Tibial artery (tissue), 4 donors: ENCODE results near the gene CARM1.

Experiments
- DNase-seq, 2 donors: peaks; one replicate each; pipeline ENCODE4 v3.0.0-alpha.2; 2019
- H3K27ac ChIP-seq, 2 donors: fragments of 200-600 bp; sonication (generic) in 1 of 2; 1 replicate in 1 of 2; 2 replicates in 1 of 2; pipeline ENCODE4 v1.5.1; 2018 to 2019; ENCODE audit warnings: mild to moderate bottlenecking in 1 of 2
- H3K27me3 ChIP-seq, 2 donors: fragments of 200-600 bp; sonication (generic) in 1 of 2; one replicate each; pipeline versions ENCODE4 v1.5.1 to v1.6.0; 2016 to 2019
- H3K36me3 ChIP-seq, 3 donors: fragments of 200-600 bp; sonication (generic) in 2 of 3; one replicate each; pipeline ENCODE4 v1.5.1; 2016 to 2019; ENCODE audit warnings: mild to moderate bottlenecking in 2 of 3
- H3K4me1 ChIP-seq, 4 donors: fragments of 200-600 bp; sonication (generic) in 2 of 4; 1 replicate in 3 of 4; 2 replicates in 1 of 4; pipeline ENCODE4 v1.5.1; 2016 to 2019
- H3K4me3 ChIP-seq, 2 donors: fragments of 200-600 bp; sonication (generic) in 1 of 2; 1 replicate in 1 of 2; 2 replicates in 1 of 2; pipeline ENCODE4 v1.5.1; 2018 to 2019; ENCODE audit warnings: mild to moderate bottlenecking in 2 of 2
- H3K9me3 ChIP-seq, 3 donors: fragments of 200-600 bp; sonication (generic) in 1 of 3; one replicate each; pipeline ENCODE4 v1.5.1; 2016 to 2019
- intact Hi-C: fragments of 100-400 bp; cut with DNase I; formaldehyde crosslinking; loops from one replicate; pipeline ENCODE4 v1.15.0; 2023; ENCODE audit warnings: low total_unique reads
- TF ChIP-seq, protein P1 (sequence below), 2 experiments: fragments of 200-600 bp in 1 of 2; fragments of 450-650 bp in 1 of 2; IDR thresholded peaks; one replicate each; pipeline ENCODE4 v1.5.1; 2017 to 2019; ENCODE audit warnings: antibody characterized with exemption in 2 of 2, mild to moderate bottlenecking in 1 of 2, moderate library complexity in 1 of 2

Gene CARM1

DNA sequence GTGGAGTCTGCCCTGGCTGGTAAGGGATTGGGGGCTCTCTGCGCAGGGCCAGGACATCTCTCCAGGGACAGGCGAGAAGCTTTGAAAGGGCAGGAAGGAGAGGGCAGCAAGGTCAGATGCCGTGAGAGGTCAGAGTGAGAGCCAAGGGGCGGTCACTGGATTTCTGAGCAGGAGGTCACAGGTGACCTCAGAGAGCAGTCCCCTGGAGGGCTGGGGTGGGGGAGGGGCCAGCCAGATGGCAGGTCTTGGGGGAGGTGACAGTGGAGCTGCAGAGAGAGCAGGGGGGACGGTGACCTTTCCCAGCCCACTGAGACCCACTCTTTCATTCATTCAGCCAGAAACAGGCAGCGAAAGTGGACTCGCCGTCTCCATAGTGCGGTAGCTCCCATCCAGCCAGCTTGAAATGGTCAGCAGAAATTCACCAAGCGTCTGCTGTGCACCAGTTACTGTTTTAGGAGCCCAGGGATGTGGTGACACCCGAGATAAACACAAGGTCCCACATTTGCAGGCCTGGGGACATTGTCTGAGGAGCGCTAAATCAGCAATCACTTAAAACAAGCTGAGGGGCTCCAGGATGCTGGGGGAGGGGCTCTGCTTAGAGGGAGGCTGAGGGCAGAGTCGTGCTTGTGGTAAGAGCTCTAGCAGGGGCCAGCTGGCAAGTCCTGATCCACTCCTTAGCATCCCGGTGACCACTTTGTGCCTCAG, 10.2 kb downstream of the CARM1 start:
- no peak for DNase-seq
- peaks cover 0 to 47% (median 28%) of the 10 kb centered on the region in 4 donors for H3K4me1 ChIP-seq

DNA sequence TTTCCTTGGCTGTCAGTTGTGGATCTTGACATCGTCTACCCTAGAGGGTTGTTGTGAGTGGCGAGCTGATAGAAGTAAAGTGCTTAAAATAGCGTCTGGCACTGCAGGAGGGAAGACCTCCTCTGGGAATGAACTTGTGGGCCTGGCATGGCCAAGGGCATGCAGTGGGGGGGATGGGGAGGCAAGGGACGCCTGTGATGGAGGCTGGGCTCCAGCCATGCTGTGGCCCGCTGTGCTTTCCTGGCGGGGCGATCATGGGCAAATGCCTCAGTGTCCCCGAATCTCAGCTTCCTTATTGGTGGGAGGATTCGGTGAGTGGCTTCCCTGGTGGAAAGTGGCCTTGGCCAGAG, 10.7 kb downstream of the CARM1 start:
- Histone ChIP-seq H3K27me3 (no peaks in the 10 kb centered on the region), H3K4me3 (no peak overlapping the region), H3K9me3 (no peaks in the 10 kb centered on the region), H3K4me1 (peaks cover 0 to 42% (median 24%) of the 10 kb centered on the region in 4 donors), H3K36me3 (no peaks in the 10 kb centered on the region), H3K27ac (no peak overlapping the region)
- TF ChIP-seq, protein P1, sequence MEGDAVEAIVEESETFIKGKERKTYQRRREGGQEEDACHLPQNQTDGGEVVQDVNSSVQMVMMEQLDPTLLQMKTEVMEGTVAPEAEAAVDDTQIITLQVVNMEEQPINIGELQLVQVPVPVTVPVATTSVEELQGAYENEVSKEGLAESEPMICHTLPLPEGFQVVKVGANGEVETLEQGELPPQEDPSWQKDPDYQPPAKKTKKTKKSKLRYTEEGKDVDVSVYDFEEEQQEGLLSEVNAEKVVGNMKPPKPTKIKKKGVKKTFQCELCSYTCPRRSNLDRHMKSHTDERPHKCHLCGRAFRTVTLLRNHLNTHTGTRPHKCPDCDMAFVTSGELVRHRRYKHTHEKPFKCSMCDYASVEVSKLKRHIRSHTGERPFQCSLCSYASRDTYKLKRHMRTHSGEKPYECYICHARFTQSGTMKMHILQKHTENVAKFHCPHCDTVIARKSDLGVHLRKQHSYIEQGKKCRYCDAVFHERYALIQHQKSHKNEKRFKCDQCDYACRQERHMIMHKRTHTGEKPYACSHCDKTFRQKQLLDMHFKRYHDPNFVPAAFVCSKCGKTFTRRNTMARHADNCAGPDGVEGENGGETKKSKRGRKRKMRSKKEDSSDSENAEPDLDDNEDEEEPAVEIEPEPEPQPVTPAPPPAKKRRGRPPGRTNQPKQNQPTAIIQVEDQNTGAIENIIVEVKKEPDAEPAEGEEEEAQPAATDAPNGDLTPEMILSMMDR (IDR thresholded peaks at IDR 0.05), result no peak
- intact Hi-C loops, result no loop called here
- DNase-seq, result no peak

More for the DNA sequence above, 10.2 kb downstream of the CARM1 start:
- TF ChIP-seq, protein P1 (IDR thresholded peaks at IDR 0.05), result no peak
- H3K36me3 ChIP-seq, result no peaks in the 10 kb centered on the region
- H3K9me3 ChIP-seq, result no peaks in the 10 kb centered on the region
- H3K27me3 ChIP-seq, result no peaks in the 10 kb centered on the region
- H3K27ac ChIP-seq, result no peak overlapping the region
- H3K4me3 ChIP-seq, result no peak overlapping the region
- intact Hi-C loops, result no loop called here

DNA sequence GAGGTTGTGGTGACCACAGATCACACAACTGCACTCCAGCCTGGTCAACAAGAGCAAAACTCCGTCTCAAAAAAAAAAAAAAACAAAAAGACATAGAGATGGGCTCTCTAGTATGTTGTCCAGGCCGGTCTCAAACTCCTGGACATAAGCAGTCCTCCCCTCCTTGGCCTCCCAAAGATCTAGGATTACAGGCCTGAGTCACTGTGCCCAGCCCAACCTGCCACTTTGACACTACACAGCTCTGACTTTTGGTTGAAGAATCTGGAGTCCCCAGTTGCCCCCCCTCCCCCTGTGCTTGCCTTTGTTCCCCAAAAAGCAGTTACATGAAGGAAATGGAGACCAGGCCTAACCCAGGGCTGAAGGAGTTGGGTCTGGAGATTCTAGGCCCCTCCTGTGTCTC, 12.9 kb downstream of the CARM1 start:
- intact Hi-C loops, result no loop called here
- TF ChIP-seq, protein P1 (IDR thresholded peaks at IDR 0.05), result no peak
- Histone ChIP-seq H3K4me3 (no peak overlapping the region), H3K4me1 (peaks cover 0 to 42% (median 18%) of the 10 kb centered on the region in 4 donors), H3K27me3 (no peaks in the 10 kb centered on the region), H3K27ac (no peak overlapping the region), H3K9me3 (no peaks in the 10 kb centered on the region), H3K36me3 (no peaks in the 10 kb centered on the region)
- no peak for DNase-seq

DNA sequence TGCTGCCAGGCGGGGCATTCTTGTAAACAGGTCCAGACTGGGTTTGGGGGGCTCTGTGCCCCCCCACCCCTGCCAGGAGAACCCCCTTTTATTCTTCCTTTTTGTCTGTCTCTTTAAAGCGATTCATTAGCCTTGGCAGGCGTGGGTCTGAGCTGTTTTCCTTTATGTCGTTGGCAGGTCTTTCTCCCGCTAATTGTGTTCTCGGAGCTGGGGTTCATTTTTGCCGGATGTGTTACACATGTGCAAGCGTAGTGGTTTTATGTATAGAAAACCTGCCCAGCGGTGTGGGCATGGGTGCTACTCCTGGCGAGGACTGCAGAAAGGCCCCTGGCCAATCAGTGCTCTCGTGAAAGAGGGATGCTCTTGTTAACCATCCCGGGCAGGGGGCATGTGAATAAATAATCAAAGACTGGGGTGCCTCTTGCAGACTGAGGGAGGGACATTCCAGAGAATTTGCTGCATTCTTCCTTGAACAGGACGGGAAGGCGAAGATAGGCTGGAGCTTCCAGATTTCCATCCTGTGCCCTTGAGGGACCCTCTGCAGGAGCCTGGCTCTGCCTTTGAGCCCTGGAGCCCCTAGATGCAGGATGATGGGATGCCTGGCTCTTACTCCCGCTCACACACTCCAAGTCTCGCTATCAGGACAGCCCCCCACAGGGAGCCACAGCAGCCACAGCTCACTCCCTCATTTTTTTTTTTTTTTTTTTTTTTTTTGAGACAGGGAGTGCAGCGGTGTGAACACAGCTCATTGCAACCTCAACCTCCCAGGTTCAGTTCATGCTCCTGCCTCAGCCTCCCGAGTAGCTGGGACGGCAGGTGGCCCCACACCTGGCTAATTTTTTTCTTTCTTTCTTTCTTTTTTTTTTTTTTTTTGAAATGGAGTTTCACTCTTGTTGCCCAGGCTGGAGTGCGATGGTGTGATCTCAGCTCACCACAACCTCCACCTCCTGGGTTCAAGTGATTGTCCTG, 14.1 kb downstream of the CARM1 start:
- intact Hi-C loops, result no loop called here
- TF ChIP-seq, protein P1 (IDR thresholded peaks at IDR 0.05), result no peak
- DNase-seq, result no peak

DNA sequence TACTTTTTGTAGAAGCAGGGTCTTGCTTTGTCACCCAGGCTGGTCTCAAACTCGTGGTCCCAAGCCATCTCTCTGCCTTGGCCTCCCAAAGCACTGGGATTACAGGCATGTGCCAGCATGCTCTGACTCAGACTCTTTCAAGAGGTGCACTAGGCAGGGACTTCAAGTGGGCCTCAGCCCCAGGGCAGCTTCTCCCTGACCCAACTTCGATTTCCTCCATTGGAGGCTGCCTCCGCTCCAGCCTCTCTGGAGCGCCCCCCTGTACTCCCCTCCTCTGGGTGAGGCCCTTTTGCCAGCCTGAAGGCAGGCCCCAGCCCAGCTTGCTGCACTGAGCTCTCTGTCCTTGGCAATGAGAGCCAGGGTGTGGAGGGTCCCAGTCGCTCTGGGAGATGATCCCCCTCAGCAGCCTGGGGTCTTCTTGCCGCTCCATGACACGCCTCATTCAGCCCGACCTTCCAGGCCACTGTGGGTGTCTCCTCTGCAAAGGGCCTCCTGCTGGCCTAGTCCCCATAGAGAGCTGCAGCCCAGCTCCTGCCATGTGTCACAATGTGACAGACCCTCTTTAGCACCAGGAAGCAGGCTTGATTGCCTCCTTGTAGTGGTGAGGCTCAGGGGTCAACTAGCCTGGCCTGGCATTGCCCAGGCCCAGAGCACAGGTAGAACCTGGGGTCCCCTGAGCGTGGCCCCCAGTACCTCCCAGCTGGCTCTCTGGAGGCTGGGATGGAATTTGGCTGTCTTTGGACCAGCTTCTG, 16.4 kb downstream of the CARM1 start:
- no peak overlapping the region for H3K27ac ChIP-seq
- H3K4me3 ChIP-seq, result no peak overlapping the region
- peaks cover 0 to 42% (median 5%) of the 10 kb centered on the region in 4 donors for H3K4me1 ChIP-seq
- no peaks in the 10 kb centered on the region for H3K27me3 ChIP-seq
- intact Hi-C loops, result no loop called here
- no peaks in the 10 kb centered on the region for H3K36me3 ChIP-seq
- TF ChIP-seq, protein P1 (IDR thresholded peaks at IDR 0.05), result no peak
- no peak for DNase-seq
- no peaks in the 10 kb centered on the region for H3K9me3 ChIP-seq

More for the DNA sequence above, 14.1 kb downstream of the CARM1 start:
- H3K27me3 ChIP-seq, result no peaks in the 10 kb centered on the region
- no peak overlapping the region for H3K4me3 ChIP-seq
- no peak overlapping the region for H3K27ac ChIP-seq
- H3K36me3 ChIP-seq, result no peaks in the 10 kb centered on the region
- H3K4me1 ChIP-seq, result peaks cover 0 to 42% (median 18%) of the 10 kb centered on the region in 4 donors
- no peaks in the 10 kb centered on the region for H3K9me3 ChIP-seq
